Measurements from ENCODE around the gene BUD23.

GRCh38 chr7:73738220-73738611 is 54.8 kb downstream of the BUD23 start:
- no peak for TF ChIP-seq POLR2AphosphoS5 (IDR thresholded peaks at IDR 0.05; ENCODE audit: low read depth, low read length)
- TF ChIP-seq SIN3A (IDR thresholded peaks at IDR 0.05; ENCODE audit: borderline replicate concordance, insufficient read depth, low read length), result no peak
- no peak for TF ChIP-seq REST (IDR thresholded peaks at IDR 0.05; ENCODE audit: insufficient read depth in 1 of 2, low read depth in 2 of 2, low read length in 2 of 2)

All from PFSK-1 (cell line).